ENCODE measurements around the gene MYD88.
"Not testable (repeated sequence)": the region's sequence is repeated elsewhere in the genome, so short reads cannot be mapped to it uniquely, and the experiment has no call there.

Gene MYD88

GRCh38 chr3:38146504-38146903, 8.0 kb downstream of the MYD88 start:
- no peak for DNase-seq

- no peak for DNase-seq
Measured at GRCh38 chr3:38147421-38147820, 9.0 kb downstream of the MYD88 start.

- no peak for DNase-seq
Measured at GRCh38 chr3:38148311-38148882, 9.9 kb downstream of the MYD88 start.

GRCh38 chr3:38149708-38150107, 11.2 kb downstream of the MYD88 start:
- no peak for DNase-seq

- DNase-seq, result no peak
Measured at GRCh38 chr3:38150780-38151528, 12.5 kb downstream of the MYD88 start.

- DNase-seq, result no peak
Measured at GRCh38 chr3:38151667-38152265, 13.3 kb downstream of the MYD88 start.

- DNase-seq, result no peak
Measured at GRCh38 chr3:38152609-38153008, 14.1 kb downstream of the MYD88 start.

GRCh38 chr3:38153221-38153620, 14.8 kb downstream of the MYD88 start:
- no peak for DNase-seq

GRCh38 chr3:38154033-38154494, 15.6 kb downstream of the MYD88 start:
- no peak for DNase-seq

- DNase-seq, result no peak
Measured at GRCh38 chr3:38154625-38155255, 16.3 kb downstream of the MYD88 start.

- DNase-seq, result no peak
Measured at GRCh38 chr3:38155825-38156224, 17.4 kb downstream of the MYD88 start.

- DNase-seq, result no peak
Measured at GRCh38 chr3:38157117-38157516, 18.7 kb downstream of the MYD88 start.

GRCh38 chr3:38157595-38157994, 19.1 kb downstream of the MYD88 start:
- no peak for DNase-seq

- DNase-seq, result no peak
Measured at GRCh38 chr3:38158472-38158871, 20.0 kb downstream of the MYD88 start.

- DNase-seq, result not testable (repeated sequence)
Measured at GRCh38 chr3:38160704-38161103, 22.2 kb downstream of the MYD88 start.

GRCh38 chr3:38163117-38163840, 24.8 kb downstream of the MYD88 start:
- no peak for DNase-seq

- no peak for DNase-seq
Measured at GRCh38 chr3:38163841-38164642, 25.6 kb downstream of the MYD88 start.

- DNase-seq, result no peak
Measured at GRCh38 chr3:38164643-38164951, 26.1 kb downstream of the MYD88 start.

GRCh38 chr3:38164952-38165721, 26.7 kb downstream of the MYD88 start, which contains the start of gene OXSR1:
Gene OXSR1 (plus strand): TSS chr3:38165537. CDS start chr3:38165877, 340 bp downstream.
- DNase-seq, result peak; percentile 95 to 96

- DNase-seq, result no peak
Measured at GRCh38 chr3:38165722-38166387, 27.4 kb downstream of the MYD88 start.

- DNase-seq, result no peak
Measured at GRCh38 chr3:38167591-38167990, 29.1 kb downstream of the MYD88 start.
